Measurements from ENCODE around the gene CBR4. TPM values are rescaled to one million over a fixed set of nuclear protein-coding genes. Genes with fewer than 3 reads are reported as not detected.

CBR4 gene
- total and polyA plus RNA-seq, 2 experiments from 2014 or later = 36.9 to 38.1 TPM

DNA sequence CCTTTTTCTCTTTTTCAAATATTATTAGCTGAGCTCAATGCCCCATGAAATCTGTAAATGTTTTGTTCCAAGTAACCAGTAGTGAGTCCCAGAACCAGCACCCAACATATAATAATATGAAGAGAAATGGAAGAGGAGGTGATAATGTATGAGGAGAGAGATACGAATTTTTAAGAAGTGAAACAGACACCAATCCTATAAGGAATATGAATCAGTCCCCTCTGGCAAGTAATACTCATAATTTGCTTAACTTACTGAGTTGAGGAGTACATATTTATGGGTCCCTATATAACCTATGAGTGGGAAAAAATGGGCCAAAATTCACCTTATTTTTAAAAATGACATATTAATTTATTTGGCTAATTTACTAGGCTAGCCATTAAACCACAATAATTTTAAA, 8.4 kb upstream of the CBR4 start (continued):
- TF ChIP-seq, protein P1, sequence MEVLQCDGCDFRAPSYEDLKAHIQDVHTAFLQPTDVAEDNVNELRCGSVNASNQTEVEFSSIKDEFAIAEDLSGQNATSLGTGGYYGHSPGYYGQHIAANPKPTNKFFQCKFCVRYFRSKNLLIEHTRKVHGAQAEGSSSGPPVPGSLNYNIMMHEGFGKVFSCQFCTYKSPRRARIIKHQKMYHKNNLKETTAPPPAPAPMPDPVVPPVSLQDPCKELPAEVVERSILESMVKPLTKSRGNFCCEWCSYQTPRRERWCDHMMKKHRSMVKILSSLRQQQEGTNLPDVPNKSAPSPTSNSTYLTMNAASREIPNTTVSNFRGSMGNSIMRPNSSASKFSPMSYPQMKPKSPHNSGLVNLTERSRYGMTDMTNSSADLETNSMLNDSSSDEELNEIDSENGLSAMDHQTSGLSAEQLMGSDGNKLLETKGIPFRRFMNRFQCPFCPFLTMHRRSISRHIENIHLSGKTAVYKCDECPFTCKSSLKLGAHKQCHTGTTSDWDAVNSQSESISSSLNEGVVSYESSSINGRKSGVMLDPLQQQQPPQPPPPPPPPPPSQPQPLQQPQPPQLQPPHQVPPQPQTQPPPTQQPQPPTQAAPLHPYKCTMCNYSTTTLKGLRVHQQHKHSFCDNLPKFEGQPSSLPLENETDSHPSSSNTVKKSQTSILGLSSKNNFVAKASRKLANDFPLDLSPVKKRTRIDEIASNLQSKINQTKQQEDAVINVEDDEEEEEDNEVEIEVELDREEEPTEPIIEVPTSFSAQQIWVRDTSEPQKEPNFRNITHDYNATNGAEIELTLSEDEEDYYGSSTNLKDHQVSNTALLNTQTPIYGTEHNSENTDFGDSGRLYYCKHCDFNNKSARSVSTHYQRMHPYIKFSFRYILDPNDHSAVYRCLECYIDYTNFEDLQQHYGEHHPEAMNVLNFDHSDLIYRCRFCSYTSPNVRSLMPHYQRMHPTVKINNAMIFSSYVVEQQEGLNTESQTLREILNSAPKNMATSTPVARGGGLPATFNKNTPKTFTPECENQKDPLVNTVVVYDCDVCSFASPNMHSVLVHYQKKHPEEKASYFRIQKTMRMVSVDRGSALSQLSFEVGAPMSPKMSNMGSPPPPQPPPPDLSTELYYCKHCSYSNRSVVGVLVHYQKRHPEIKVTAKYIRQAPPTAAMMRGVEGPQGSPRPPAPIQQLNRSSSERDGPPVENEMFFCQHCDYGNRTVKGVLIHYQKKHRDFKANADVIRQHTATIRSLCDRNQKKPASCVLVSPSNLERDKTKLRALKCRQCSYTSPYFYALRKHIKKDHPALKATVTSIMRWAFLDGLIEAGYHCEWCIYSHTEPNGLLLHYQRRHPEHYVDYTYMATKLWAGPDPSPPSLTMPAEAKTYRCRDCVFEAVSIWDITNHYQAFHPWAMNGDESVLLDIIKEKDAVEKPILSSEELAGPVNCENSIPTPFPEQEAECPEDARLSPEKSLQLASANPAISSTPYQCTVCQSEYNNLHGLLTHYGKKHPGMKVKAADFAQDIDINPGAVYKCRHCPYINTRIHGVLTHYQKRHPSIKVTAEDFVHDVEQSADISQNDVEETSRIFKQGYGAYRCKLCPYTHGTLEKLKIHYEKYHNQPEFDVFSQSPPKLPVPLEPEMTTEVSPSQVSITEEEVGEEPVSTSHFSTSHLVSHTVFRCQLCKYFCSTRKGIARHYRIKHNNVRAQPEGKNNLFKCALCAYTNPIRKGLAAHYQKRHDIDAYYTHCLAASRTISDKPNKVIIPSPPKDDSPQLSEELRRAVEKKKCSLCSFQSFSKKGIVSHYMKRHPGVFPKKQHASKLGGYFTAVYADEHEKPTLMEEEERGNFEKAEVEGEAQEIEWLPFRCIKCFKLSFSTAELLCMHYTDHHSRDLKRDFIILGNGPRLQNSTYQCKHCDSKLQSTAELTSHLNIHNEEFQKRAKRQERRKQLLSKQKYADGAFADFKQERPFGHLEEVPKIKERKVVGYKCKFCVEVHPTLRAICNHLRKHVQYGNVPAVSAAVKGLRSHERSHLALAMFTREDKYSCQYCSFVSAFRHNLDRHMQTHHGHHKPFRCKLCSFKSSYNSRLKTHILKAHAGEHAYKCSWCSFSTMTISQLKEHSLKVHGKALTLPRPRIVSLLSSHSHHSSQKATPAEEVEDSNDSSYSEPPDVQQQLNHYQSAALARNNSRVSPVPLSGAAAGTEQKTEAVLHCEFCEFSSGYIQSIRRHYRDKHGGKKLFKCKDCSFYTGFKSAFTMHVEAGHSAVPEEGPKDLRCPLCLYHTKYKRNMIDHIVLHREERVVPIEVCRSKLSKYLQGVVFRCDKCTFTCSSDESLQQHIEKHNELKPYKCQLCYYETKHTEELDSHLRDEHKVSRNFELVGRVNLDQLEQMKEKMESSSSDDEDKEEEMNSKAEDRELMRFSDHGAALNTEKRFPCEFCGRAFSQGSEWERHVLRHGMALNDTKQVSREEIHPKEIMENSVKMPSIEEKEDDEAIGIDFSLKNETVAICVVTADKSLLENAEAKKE (CRISPR knock-in tag; IDR thresholded peaks at IDR 0.05) = no peak
- TF ChIP-seq ZNF331 (CRISPR knock-in tag; IDR thresholded peaks at IDR 0.05; ENCODE audit: low read depth) (no peak), POLR2AphosphoS5 (IDR thresholded peaks at IDR 0.05; ENCODE audit: low read depth) (no peak), STAT1 (IDR thresholded peaks at IDR 0.05; ENCODE audit: unreplicated experiment) (no peak), EZH2 (IDR thresholded peaks at IDR 0.05; ENCODE audit: low read depth, unreplicated experiment) (no peak), NANOG (IDR thresholded peaks at IDR 0.05; ENCODE audit: borderline replicate concordance) (no peak), EZH2phosphoT487 (IDR thresholded peaks at IDR 0.05; ENCODE audit: unreplicated experiment) (no peak), ZNF114 (CRISPR knock-in tag; IDR thresholded peaks at IDR 0.05) (no peak)
- TF ChIP-seq, protein P2, sequence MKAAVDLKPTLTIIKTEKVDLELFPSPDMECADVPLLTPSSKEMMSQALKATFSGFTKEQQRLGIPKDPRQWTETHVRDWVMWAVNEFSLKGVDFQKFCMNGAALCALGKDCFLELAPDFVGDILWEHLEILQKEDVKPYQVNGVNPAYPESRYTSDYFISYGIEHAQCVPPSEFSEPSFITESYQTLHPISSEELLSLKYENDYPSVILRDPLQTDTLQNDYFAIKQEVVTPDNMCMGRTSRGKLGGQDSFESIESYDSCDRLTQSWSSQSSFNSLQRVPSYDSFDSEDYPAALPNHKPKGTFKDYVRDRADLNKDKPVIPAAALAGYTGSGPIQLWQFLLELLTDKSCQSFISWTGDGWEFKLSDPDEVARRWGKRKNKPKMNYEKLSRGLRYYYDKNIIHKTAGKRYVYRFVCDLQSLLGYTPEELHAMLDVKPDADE (IDR thresholded peaks at IDR 0.05) = no peak
- TF ChIP-seq, protein P3, sequence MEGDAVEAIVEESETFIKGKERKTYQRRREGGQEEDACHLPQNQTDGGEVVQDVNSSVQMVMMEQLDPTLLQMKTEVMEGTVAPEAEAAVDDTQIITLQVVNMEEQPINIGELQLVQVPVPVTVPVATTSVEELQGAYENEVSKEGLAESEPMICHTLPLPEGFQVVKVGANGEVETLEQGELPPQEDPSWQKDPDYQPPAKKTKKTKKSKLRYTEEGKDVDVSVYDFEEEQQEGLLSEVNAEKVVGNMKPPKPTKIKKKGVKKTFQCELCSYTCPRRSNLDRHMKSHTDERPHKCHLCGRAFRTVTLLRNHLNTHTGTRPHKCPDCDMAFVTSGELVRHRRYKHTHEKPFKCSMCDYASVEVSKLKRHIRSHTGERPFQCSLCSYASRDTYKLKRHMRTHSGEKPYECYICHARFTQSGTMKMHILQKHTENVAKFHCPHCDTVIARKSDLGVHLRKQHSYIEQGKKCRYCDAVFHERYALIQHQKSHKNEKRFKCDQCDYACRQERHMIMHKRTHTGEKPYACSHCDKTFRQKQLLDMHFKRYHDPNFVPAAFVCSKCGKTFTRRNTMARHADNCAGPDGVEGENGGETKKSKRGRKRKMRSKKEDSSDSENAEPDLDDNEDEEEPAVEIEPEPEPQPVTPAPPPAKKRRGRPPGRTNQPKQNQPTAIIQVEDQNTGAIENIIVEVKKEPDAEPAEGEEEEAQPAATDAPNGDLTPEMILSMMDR (conservative IDR thresholded peaks at IDR 0.05; ENCODE audit: low read depth in 2 of 2) = no peak

All from GM23338 (cell line).